ENCODE measurements around the gene ARHGAP25.

DNA sequence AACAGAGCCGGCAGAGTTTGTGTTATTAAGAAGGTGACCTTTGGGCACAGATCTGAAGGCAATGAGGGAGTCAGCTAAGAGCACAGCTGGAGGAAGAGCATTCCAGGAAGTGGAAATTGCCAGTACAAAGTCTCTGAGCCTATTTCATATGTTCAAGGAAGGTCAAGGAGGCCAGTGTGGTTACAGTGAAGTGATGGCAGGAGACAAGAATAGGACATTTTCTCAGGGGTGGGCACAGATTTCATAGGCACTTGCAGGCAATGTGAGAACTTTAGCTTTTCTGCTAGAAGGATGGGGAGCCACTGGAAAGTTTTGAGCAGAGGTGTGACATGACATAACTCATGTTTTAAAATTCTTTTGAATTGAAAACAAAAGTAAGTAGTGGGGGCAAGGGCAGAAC, 50.3 kb downstream of the ARHGAP25 start:
- TF ChIP-seq, protein P1, sequence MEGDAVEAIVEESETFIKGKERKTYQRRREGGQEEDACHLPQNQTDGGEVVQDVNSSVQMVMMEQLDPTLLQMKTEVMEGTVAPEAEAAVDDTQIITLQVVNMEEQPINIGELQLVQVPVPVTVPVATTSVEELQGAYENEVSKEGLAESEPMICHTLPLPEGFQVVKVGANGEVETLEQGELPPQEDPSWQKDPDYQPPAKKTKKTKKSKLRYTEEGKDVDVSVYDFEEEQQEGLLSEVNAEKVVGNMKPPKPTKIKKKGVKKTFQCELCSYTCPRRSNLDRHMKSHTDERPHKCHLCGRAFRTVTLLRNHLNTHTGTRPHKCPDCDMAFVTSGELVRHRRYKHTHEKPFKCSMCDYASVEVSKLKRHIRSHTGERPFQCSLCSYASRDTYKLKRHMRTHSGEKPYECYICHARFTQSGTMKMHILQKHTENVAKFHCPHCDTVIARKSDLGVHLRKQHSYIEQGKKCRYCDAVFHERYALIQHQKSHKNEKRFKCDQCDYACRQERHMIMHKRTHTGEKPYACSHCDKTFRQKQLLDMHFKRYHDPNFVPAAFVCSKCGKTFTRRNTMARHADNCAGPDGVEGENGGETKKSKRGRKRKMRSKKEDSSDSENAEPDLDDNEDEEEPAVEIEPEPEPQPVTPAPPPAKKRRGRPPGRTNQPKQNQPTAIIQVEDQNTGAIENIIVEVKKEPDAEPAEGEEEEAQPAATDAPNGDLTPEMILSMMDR (conservative IDR thresholded peaks at IDR 0.05), result no peak
- TF ChIP-seq EZH2 (IDR thresholded peaks at IDR 0.05; ENCODE audit: low read depth), result no peak

All from PC-9 (cell line).